Measurements from ENCODE around the gene TENM4. TPM values are rescaled to one million over a fixed set of nuclear protein-coding genes. Genes with fewer than 3 reads are reported as not detected.
A peak's percentile ranks its signal among the peaks of the same experiment; 100 is the strongest.

TENM4 gene
- polyA plus RNA-seq, 1 of the 3 experiments (the other 2 are of a cell fraction): 16.7 TPM

DNA sequence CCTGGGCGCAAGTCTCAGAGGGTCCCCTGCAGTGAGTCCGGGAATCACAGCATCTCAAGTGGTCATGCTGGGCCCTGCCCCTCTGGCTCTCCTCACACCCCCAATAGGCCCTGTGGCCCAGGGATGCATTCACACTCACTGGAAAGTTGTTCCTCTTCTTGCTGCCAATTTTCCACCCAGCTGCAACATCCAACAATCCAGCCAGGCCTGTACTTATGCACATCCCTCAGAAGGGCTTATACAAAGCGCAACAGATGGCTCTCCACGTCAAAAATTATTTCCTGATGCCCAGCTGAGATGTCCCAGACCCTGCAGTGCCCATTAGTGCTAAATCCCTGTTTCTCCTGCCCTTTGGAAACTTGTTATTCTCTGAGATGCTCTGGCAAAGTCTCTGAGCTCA lies 458.4 kb downstream of the TENM4 start:
- Histone ChIP-seq H2AFZ (ENCODE audit: low read depth) (no peak overlapping the region), H3K36me3 (replicated peaks in 1 of 2; ENCODE audit: control insufficient read depth in 1 of 2, insufficient read depth in 2 of 2, low read length in 1 of 2) (no peaks in the 10 kb centered on the region), H3K27me3 (ENCODE audit: insufficient read depth) (no peaks in the 10 kb centered on the region), H4K20me1 (ENCODE audit: insufficient read depth) (no peaks in the 10 kb centered on the region), H3F3A (replicated peaks; ENCODE audit: insufficient read depth) (no peaks in the 10 kb centered on the region), H3K4me3 (ENCODE audit: low read depth in 2 of 2, low read length in 1 of 2) (no peak overlapping the region), H3K79me2 (ENCODE audit: insufficient read depth) (no peaks in the 10 kb centered on the region), H3K4me2 (peak overlapping the region; percentile 30; the same call in 1 of the 2 replicates), H3K9me3 (no peaks in the 10 kb centered on the region), H3K27ac (ENCODE audit: low read depth in 2 of 2, low read length in 1 of 2) (peak overlapping the region; percentile 75 to 100), H3K9me2 (no peaks in the 10 kb centered on the region), H3K4me1 (ENCODE audit: control insufficient read depth in 1 of 2, insufficient read depth in 2 of 2, low read depth in 1 of 2, low read length in 1 of 2) (peaks cover 13 to 68% of the 10 kb centered on the region in 2 experiments; a peak in 3 of 4 replicates), H3K9ac (no peak overlapping the region)
- CTCF ChIA-PET: interaction anchor here (1.2 to 5.0 kb wide), 11 partner anchors 8 to 336 kb away, joined by 3 to 30 read pairs (median 4); no protein-coding TSS in a partner anchor
- 12% methylated on average over 4 of the region's 4 CpGs for WGBS (ENCODE audit: low lambda C conversion rate)
- POLR2A ChIA-PET: interaction anchor here (0.6 to 2.4 kb wide), 8 partner anchors 16 to 242 kb away, joined by 3 to 15 read pairs (median 6); no protein-coding TSS in a partner anchor
- peak; percentile 72 for DNase-seq
- peak; percentile 81 for TF ChIP-seq FOXM1 (IDR thresholded peaks at IDR 0.05; ENCODE audit: low read depth)
- TF ChIP-seq YY1 (IDR thresholded peaks at IDR 0.05; ENCODE audit: low read depth): no peak
- TF ChIP-seq ZBTB33 (IDR thresholded peaks at IDR 0.05; ENCODE audit: borderline replicate concordance, low read depth): no peak
- TF ChIP-seq, protein P1, sequence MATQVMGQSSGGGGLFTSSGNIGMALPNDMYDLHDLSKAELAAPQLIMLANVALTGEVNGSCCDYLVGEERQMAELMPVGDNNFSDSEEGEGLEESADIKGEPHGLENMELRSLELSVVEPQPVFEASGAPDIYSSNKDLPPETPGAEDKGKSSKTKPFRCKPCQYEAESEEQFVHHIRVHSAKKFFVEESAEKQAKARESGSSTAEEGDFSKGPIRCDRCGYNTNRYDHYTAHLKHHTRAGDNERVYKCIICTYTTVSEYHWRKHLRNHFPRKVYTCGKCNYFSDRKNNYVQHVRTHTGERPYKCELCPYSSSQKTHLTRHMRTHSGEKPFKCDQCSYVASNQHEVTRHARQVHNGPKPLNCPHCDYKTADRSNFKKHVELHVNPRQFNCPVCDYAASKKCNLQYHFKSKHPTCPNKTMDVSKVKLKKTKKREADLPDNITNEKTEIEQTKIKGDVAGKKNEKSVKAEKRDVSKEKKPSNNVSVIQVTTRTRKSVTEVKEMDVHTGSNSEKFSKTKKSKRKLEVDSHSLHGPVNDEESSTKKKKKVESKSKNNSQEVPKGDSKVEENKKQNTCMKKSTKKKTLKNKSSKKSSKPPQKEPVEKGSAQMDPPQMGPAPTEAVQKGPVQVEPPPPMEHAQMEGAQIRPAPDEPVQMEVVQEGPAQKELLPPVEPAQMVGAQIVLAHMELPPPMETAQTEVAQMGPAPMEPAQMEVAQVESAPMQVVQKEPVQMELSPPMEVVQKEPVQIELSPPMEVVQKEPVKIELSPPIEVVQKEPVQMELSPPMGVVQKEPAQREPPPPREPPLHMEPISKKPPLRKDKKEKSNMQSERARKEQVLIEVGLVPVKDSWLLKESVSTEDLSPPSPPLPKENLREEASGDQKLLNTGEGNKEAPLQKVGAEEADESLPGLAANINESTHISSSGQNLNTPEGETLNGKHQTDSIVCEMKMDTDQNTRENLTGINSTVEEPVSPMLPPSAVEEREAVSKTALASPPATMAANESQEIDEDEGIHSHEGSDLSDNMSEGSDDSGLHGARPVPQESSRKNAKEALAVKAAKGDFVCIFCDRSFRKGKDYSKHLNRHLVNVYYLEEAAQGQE (IDR thresholded peaks at IDR 0.05; ENCODE audit: low read depth, low read length): peak; percentile 62; the same call in 1 of the 2 replicates
- TF ChIP-seq PBX3 (IDR thresholded peaks at IDR 0.05): peak; percentile 96
- TF ChIP-seq MAX (IDR thresholded peaks at IDR 0.05; ENCODE audit: low read depth): peak; percentile 51
- peak; percentile 79; the same call in 1 of the 2 replicates for TF ChIP-seq TEAD4 (IDR thresholded peaks at IDR 0.05; ENCODE audit: borderline replicate concordance, insufficient read depth)
- peak; percentile 49 for TF ChIP-seq RAD21 (IDR thresholded peaks at IDR 0.05; ENCODE audit: low read length)
- no peak; the same call in 1 of the 2 replicates for TF ChIP-seq RFX5 (IDR thresholded peaks at IDR 0.05; ENCODE audit: low read length)
- TF ChIP-seq FOSL2 (IDR thresholded peaks at IDR 0.05; ENCODE audit: borderline replicate concordance, low read depth): no peak
- peak; percentile 94 for TF ChIP-seq CHD2 (IDR thresholded peaks at IDR 0.05; ENCODE audit: low read length, partially characterized antibody)
- TF ChIP-seq MEF2A (IDR thresholded peaks at IDR 0.05; ENCODE audit: borderline replicate concordance, low read depth): 0 out of 2 replicates have a peak, but pooled peaks have one; percentile 22
- 0 out of 2 replicates have a peak, but pooled peaks have one; percentile 54 for TF ChIP-seq MXI1 (IDR thresholded peaks at IDR 0.05; ENCODE audit: low read depth, low read length)
- no peak for TF ChIP-seq GABPA (IDR thresholded peaks at IDR 0.05; ENCODE audit: low read depth)
- TF ChIP-seq NRF1 (IDR thresholded peaks at IDR 0.05; ENCODE audit: low read depth, low read length): no peak
- 0 out of 2 replicates have a peak, but pooled peaks have one; percentile 7 for TF ChIP-seq USF1 (IDR thresholded peaks at IDR 0.05; ENCODE audit: borderline replicate concordance, low read depth)
- no peak for TF ChIP-seq USF2 (IDR thresholded peaks at IDR 0.05; ENCODE audit: borderline replicate concordance, low read depth, low read length)
- peak; percentile 100 for TF ChIP-seq TCF12 (IDR thresholded peaks at IDR 0.05)
- peak; percentile 98 for TF ChIP-seq RCOR1 (IDR thresholded peaks at IDR 0.05; ENCODE audit: low read length)
- no peak for TF ChIP-seq EZH2phosphoT487 (IDR thresholded peaks at IDR 0.05; ENCODE audit: borderline replicate concordance, low read depth)
- TF ChIP-seq EP300 (IDR thresholded peaks at IDR 0.05; ENCODE audit: borderline replicate concordance in 1 of 2, low read depth in 1 of 2, low read length in 1 of 2): peak; percentile 95 to 100
- TF ChIP-seq, protein P2, sequence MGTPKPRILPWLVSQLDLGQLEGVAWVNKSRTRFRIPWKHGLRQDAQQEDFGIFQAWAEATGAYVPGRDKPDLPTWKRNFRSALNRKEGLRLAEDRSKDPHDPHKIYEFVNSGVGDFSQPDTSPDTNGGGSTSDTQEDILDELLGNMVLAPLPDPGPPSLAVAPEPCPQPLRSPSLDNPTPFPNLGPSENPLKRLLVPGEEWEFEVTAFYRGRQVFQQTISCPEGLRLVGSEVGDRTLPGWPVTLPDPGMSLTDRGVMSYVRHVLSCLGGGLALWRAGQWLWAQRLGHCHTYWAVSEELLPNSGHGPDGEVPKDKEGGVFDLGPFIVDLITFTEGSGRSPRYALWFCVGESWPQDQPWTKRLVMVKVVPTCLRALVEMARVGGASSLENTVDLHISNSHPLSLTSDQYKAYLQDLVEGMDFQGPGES (IDR thresholded peaks at IDR 0.05; ENCODE audit: low read depth, low read length): no peak
- peak; percentile 57 for TF ChIP-seq GATA2 (CRISPR knock-in tag; IDR thresholded peaks at IDR 0.05)

Data from SK-N-SH (cell line).